SK-N-SH (cell line): ENCODE data around the gene P2RY12.

Experiments used
- POLR2AphosphoS5 ChIP-seq: IDR thresholded peaks from 2 replicates; pipeline ENCODE4 v1.6.1; 2012; ENCODE audit warnings: low read depth, low read length
- RFX5 ChIP-seq: IDR thresholded peaks from 2 replicates; pipeline ENCODE4 v1.6.1; 2012; ENCODE audit warnings: mild to moderate bottlenecking, improper control_type of control experiment, low read length
- TF ChIP-seq, protein P1 (sequence below): fragments of 200-600 bp; sonication (generic); IDR thresholded peaks from 2 replicates; pipeline ENCODE4 v1.6.1; 2017; ENCODE audit warnings: antibody characterized with exemption, mild to moderate bottlenecking, moderate library complexity

GRCh38 chr3:151386056-151386455 lies 1.5 kb upstream of the P2RY12 start:
- TF ChIP-seq, protein P1, sequence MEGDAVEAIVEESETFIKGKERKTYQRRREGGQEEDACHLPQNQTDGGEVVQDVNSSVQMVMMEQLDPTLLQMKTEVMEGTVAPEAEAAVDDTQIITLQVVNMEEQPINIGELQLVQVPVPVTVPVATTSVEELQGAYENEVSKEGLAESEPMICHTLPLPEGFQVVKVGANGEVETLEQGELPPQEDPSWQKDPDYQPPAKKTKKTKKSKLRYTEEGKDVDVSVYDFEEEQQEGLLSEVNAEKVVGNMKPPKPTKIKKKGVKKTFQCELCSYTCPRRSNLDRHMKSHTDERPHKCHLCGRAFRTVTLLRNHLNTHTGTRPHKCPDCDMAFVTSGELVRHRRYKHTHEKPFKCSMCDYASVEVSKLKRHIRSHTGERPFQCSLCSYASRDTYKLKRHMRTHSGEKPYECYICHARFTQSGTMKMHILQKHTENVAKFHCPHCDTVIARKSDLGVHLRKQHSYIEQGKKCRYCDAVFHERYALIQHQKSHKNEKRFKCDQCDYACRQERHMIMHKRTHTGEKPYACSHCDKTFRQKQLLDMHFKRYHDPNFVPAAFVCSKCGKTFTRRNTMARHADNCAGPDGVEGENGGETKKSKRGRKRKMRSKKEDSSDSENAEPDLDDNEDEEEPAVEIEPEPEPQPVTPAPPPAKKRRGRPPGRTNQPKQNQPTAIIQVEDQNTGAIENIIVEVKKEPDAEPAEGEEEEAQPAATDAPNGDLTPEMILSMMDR = no peak
- TF ChIP-seq POLR2AphosphoS5 (no peak), RFX5 (no peak)
